Measurements from ENCODE around the gene HSPG2.
"Not testable (repeated sequence)": the region's sequence is repeated elsewhere in the genome, so short reads cannot be mapped to it uniquely, and the experiment has no call there.

The HSPG2 gene

GRCh38 chr1:21783679-21784603 lies 153.2 kb downstream of the HSPG2 start:
- DNase-seq (ENCODE audit: low read depth) = peak; percentile 97

DNA sequence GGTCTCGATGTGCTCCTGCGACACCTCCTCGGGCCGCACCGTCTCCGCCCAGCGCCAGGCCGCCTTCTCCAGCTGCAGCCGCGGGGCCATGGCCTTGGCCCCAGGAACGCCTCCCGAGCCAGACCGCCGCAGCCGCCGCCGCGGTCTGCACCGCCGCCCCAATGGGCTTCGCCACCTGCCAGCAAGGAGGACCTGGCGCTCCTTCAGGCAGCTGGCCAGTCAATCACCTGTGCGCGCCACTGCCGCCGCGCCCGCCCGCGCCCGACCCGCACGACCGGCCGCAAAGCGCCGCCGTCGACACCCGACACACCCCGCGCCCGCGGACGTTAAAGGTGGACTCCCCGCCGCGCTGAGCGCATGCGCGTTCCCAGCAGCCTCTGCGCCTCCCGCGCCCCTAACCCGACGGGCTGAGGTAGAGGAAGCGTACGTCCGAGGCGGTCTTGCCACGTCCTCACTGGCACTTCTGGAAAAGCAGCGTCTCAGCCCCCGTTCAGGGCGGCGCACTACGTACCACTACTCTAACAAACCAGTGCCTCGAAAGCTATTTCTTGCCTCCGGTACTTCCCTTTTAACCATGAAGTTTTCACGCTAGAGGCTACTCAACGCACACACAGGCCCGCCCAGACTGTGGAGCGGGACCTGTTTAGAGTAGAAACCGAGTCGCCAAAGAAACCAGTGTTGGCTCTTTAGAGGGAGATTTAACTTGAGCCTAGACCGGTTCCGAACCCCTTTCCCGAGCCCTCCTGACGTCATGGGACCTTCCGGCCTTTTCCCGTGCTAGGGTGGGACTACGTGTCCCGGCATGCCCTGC lies 154.0 kb downstream of the HSPG2 start, which contains the start of gene USP48:
Gene USP48, minus strand, starts transcription at position 282 of the 811 bp plus-strand sequence. Its CDS starts 192 bp downstream, at position 90.
- DNase-seq (ENCODE audit: low read depth) = peak; percentile 93

GRCh38 chr1:21782349-21782867 lies 154.7 kb downstream of the HSPG2 start:
- DNase-seq (ENCODE audit: low read depth) = peak; percentile 30

DNA sequence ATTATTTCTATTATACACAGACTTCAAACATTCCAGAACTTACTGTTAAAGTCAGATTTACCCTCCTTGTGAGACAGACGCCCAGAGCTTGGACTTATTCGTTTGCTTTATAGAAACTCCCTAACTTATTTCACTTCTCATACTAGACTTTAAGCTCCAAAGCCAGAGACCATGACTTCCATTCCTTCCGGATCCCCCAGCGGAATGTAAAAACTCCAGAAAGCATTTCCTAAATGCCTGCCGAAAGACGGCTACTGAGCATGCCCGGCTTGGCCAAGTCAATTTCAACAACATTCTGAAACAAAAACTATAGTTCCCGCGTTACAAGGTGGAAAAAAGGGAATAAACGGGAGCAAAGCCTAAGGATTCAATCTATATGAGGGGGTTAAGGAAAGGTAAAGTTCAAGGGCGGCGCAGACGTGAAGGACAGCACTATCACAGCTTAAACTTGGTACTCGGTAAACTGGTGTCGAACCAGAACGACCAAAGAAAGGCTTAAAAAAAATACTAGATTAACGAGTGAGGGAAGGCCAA lies 155.2 kb downstream of the HSPG2 start:
- no peak for DNase-seq (ENCODE audit: low read depth)

GRCh38 chr1:21779613-21780521 lies 157.2 kb downstream of the HSPG2 start:
- DNase-seq (ENCODE audit: low read depth) = no peak

GRCh38 chr1:21778405-21778727 lies 158.7 kb downstream of the HSPG2 start:
- DNase-seq (ENCODE audit: low read depth) = no peak

DNA sequence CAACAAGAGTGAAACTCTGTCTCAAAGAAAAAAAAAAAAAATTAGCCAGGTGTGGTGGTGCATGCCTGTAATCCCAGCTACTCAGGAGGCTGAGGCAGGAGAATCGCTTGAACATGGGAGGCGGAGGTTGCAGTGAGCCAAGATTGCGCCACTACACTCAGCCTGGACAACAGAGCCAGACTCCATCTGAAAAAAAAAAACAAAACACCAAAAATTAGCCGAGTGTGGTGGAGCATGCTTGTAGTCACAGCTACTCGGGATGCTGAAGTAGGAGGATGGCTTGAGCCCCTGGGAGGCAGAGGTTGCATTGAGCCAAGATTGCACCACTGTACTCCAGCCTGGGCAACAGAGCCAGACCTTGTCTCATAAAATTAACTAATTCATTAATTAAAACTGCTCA lies 160.2 kb downstream of the HSPG2 start:
- DNase-seq (ENCODE audit: low read depth) = not testable (repeated sequence)

- DNase-seq (ENCODE audit: low read depth) = no peak
Measured at GRCh38 chr1:21775985-21776562, 161.0 kb downstream of the HSPG2 start.

GRCh38 chr1:21775550-21775914 lies 161.6 kb downstream of the HSPG2 start:
- DNase-seq (ENCODE audit: low read depth) = no peak

DNA sequence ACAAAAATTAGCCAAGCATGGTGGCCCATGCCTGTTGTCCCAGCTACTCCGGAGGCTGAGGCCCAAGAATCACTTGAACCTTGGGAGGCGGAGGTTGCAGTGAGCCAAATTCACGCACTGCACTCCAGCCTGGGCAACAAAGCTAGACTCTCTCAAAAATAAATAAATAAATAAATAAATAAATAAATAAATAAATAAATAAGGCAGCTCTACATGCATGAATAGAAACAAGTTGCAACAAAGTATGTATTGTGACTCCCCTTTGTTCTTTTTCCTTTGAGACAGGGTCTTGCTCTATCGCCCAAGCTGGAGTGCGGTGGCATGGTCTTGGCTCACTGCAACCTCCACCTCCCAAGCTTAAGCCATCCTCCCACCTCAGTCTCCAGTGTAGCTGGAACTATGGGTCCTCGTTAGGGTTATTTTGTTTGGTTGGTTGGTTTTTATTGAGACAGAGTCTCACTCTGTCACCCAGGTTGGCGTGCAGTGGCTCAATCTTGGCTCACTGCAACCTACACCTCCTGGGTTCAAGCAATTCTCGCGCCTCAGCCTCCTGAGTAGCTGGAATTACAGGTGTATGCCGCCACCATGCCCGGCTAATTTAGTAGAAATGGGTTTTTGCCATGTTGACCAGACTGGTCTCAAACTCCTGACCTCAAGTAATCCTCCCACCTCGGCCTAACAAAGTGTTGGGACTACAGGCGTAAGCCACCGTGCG lies 162.1 kb downstream of the HSPG2 start:
- no peak for DNase-seq (ENCODE audit: low read depth)

GRCh38 chr1:21773585-21773984 lies 163.5 kb downstream of the HSPG2 start:
- DNase-seq (ENCODE audit: low read depth) = no peak

Data from fibroblast of the conjunctiva (primary cell).